WTC11 (cell line): ENCODE data around the gene UFL1. TPM values are rescaled to one million over a fixed set of nuclear protein-coding genes. Genes with fewer than 3 reads are reported as not detected.
"Not testable (repeated sequence)": the region's sequence is repeated elsewhere in the genome, so short reads cannot be mapped to it uniquely, and the experiment has no call there.

Experiments
- ATAC-seq: fragments of 200-7000 bp; cut with Tn5 transposase; 2 replicates; pipeline ENCODE4 v1.10.0; 2021; ENCODE audit warnings: mild to moderate bottlenecking, moderate library complexity
- CTCF ChIA-PET: fragments of 300-600 bp; sonication (Branson Sonifier 250); formaldehyde crosslinking; loops from one replicate; lab custom pipeline; 2021; ENCODE audit warnings: antibody characterized with exemption; lab: Charles Lee
- POLR2A ChIA-PET: fragments of 350-600 bp; sonication (Branson Sonifier 250); formaldehyde crosslinking; loops from one replicate; lab custom pipeline; 2021; ENCODE audit warnings: antibody characterized with exemption; lab: Charles Lee
- DNase-seq: peaks from one replicate; pipeline ENCODE4 v3.0.0; 2021; ENCODE audit warnings: low spot score
- H3K27ac Mint-ChIP-seq: 2 replicates; pipeline ENCODE4 v1.8.0; 2021; ENCODE audit warnings: mixed read lengths
- H3K27me3 Mint-ChIP-seq: 2 replicates; pipeline ENCODE4 v1.8.0; 2021; ENCODE audit warnings: low read depth, mild to moderate bottlenecking, moderate library complexity, mixed read lengths
- H3K36me3 Mint-ChIP-seq: 2 replicates; pipeline ENCODE4 v1.8.0; 2021; ENCODE audit warnings: mixed read lengths
- H3K4me1 Mint-ChIP-seq: 2 replicates; pipeline ENCODE4 v1.8.0; 2022; ENCODE audit warnings: mixed read lengths
- H3K4me3 Mint-ChIP-seq: 2 replicates; pipeline ENCODE4 v1.8.0; 2021; ENCODE audit warnings: mild to moderate bottlenecking, moderate library complexity, mixed read lengths
- H3K9me3 Mint-ChIP-seq: 2 replicates; pipeline ENCODE4 v1.8.0; 2021; ENCODE audit warnings: mixed read lengths
- AFF4 ChIP-seq: sonication (generic); formaldehyde crosslinking; IDR thresholded peaks from 2 replicates; pipeline ENCODE4 v1.8.1; 2023; ENCODE audit warnings: mild to moderate bottlenecking, missing genetic modification reagents, borderline replicate concordance
- AR ChIP-seq: fragments of 250-450 bp; sonication (Bioruptor Pico); IDR thresholded peaks from 2 replicates; pipeline ENCODE4 v1.9.0; 2021; ENCODE audit warnings: mild to moderate bottlenecking
- CREB1 ChIP-seq: sonication (generic); formaldehyde crosslinking; IDR thresholded peaks from 2 replicates; pipeline ENCODE4 v1.8.0; 2023; ENCODE audit warnings: mild to moderate bottlenecking, missing genetic modification reagents
- CTCF ChIP-seq: fragments of 200-600 bp; IDR thresholded peaks from 2 replicates; pipeline ENCODE4 v1.8.0; 2022; ENCODE audit warnings: antibody characterized with exemption
- E2F1 ChIP-seq: sonication (generic); formaldehyde crosslinking; IDR thresholded peaks from 2 replicates; pipeline ENCODE4 v1.8.0; 2022; ENCODE audit warnings: mild to moderate bottlenecking, missing genetic modification reagents
- FOXP1 ChIP-seq: sonication (generic); formaldehyde crosslinking; IDR thresholded peaks from 2 replicates; pipeline ENCODE4 v1.8.0; 2022; ENCODE audit warnings: missing genetic modification reagents, mild to moderate bottlenecking, moderate library complexity, borderline replicate concordance
- IRF2 ChIP-seq: sonication (generic); formaldehyde crosslinking; IDR thresholded peaks from 2 replicates; pipeline ENCODE4 v1.8.0; 2022; ENCODE audit warnings: low read depth, missing genetic modification reagents, borderline replicate concordance
- NR3C1 ChIP-seq: sonication (generic); formaldehyde crosslinking; conservative IDR thresholded peaks from 2 replicates; pipeline ENCODE4 v1.8.1; 2023; ENCODE audit warnings: low read depth, mild to moderate bottlenecking, missing genetic modification reagents
- RORB ChIP-seq: fragments of 250-450 bp; sonication (Bioruptor Pico); IDR thresholded peaks from 2 replicates; pipeline ENCODE4 v1.9.0; 2021; ENCODE audit warnings: mild to moderate bottlenecking
- SMAD4 ChIP-seq: sonication (generic); formaldehyde crosslinking; IDR thresholded peaks from 2 replicates; pipeline ENCODE4 v1.8.0; 2022; ENCODE audit warnings: mild to moderate bottlenecking, missing genetic modification reagents
- STAT6 ChIP-seq: sonication (generic); formaldehyde crosslinking; conservative IDR thresholded peaks from 2 replicates; pipeline ENCODE4 v1.8.1; 2023; ENCODE audit warnings: mild to moderate bottlenecking, low read depth, missing genetic modification reagents, moderate library complexity
- TP53 ChIP-seq: sonication (generic); formaldehyde crosslinking; IDR thresholded peaks from 2 replicates; pipeline ENCODE4 v1.8.1; 2023; ENCODE audit warnings: mild to moderate bottlenecking, missing genetic modification reagents
- ZNF232 ChIP-seq: sonication (generic); formaldehyde crosslinking; IDR thresholded peaks from 2 replicates; pipeline ENCODE4 v1.8.0; 2022; ENCODE audit warnings: mild to moderate bottlenecking, missing genetic modification reagents
- ZNF281 ChIP-seq: sonication (generic); formaldehyde crosslinking; IDR thresholded peaks from 2 replicates; pipeline ENCODE4 v1.8.0; 2023; ENCODE audit warnings: mild to moderate bottlenecking, missing genetic modification reagents
- ZNF317 ChIP-seq: sonication (generic); formaldehyde crosslinking; IDR thresholded peaks from 2 replicates; pipeline ENCODE4 v1.8.1; 2023; ENCODE audit warnings: low read depth, mild to moderate bottlenecking, moderate library complexity, missing genetic modification reagents, borderline replicate concordance
- ZNF416 ChIP-seq: fragments of 250-450 bp; sonication (Bioruptor Pico); IDR thresholded peaks from 2 replicates; pipeline ENCODE4 v1.9.0; 2021; ENCODE audit warnings: mild to moderate bottlenecking, inconsistent platforms
- total RNA-seq: library from RNA; stranded (reverse); gene quantifications from 3 replicates; pipeline ENCODE4 v1.2.3, GENCODE V29; 2021

The UFL1 gene
- total RNA-seq, 1 experiment from 2014 or later, result 15.3 TPM

GRCh38 chr6:96521644-96522464 lies at the start of gene UFL1 (continued):
- TF ChIP-seq FOXP1 (CRISPR knock-in tag) (peak; percentile 67; the same call in 1 of the 2 replicates), AR (CRISPR knock-in tag) (no peak), CTCF (no peak), STAT6 (no peak), ZNF317 (CRISPR knock-in tag) (peak; percentile 80), ZNF416 (CRISPR knock-in tag) (no peak), TP53 (CRISPR knock-in tag) (0 out of 2 replicates have a peak, but pooled peaks have one; percentile 76), ZNF232 (CRISPR knock-in tag) (no peak), CREB1 (peak; percentile 81), RORB (no peak), NR3C1 (no peak), E2F1 (CRISPR knock-in tag) (no peak)
- TF ChIP-seq, all 79 proteins: peak for 26

GRCh38 chr6:96472291-96472690 lies 49.3 kb upstream of the UFL1 start:
- H3K27ac Mint-ChIP-seq, H3K4me3 Mint-ChIP-seq, H3K9me3 Mint-ChIP-seq, POLR2A ChIA-PET, H3K27me3 Mint-ChIP-seq, H3K36me3 Mint-ChIP-seq, ATAC-seq, CTCF ChIA-PET, H3K4me1 Mint-ChIP-seq, DNase-seq: not testable (repeated sequence)

GRCh38 chr6:96478695-96479094 lies 42.9 kb upstream of the UFL1 start:
- H3K4me3 Mint-ChIP-seq, result no peak overlapping the region
- ATAC-seq, result no peak
- no peaks in the 10 kb centered on the region for H3K36me3 Mint-ChIP-seq
- no peaks in the 10 kb centered on the region for H3K4me1 Mint-ChIP-seq
- no peaks in the 10 kb centered on the region for H3K27me3 Mint-ChIP-seq
- H3K9me3 Mint-ChIP-seq, result peaks cover 4% of the 10 kb centered on the region; the same call in 1 of the 2 replicates
- H3K27ac Mint-ChIP-seq, result no peak overlapping the region
- no peak for DNase-seq
- ChIA-PET POLR2A (no interaction called here), CTCF (no interaction called here)
- TF ChIP-seq ZNF281 (CRISPR knock-in tag), result no peak
- no peak for TF ChIP-seq ZNF317 (CRISPR knock-in tag)
- TF ChIP-seq RORB, result no peak
- no peak for TF ChIP-seq SMAD4
- no peak for TF ChIP-seq TP53 (CRISPR knock-in tag)
- no peak for TF ChIP-seq IRF2 (CRISPR knock-in tag)
- no peak for TF ChIP-seq AFF4 (CRISPR knock-in tag)
